Activated CD8-positive, alpha-beta T cell treated with anti-CD3 and anti-CD28 coated beads for 36 hours (primary cell): ENCODE results near the gene NECAB3. TPM values are rescaled to one million over a fixed set of nuclear protein-coding genes. Genes with fewer than 3 reads are reported as not detected.
A peak's percentile ranks its signal among the peaks of the same experiment; 100 is the strongest.

Experiments
- ATAC-seq: fragments of 200-7000 bp; cut with Tn5 transposase; one replicate; pipeline ENCODE4 v1.10.0; 2021; ENCODE audit warnings: mild to moderate bottlenecking, moderate library complexity
- CTCF ChIA-PET: fragments of 350-600 bp; sonication (Branson Sonifier 250); formaldehyde crosslinking; loops from one replicate; lab custom pipeline; 2021; ENCODE audit warnings: antibody characterized with exemption; lab: Charles Lee
- POLR2A ChIA-PET: fragments of 350-600 bp; sonication (Branson Sonifier 250); formaldehyde crosslinking; loops from one replicate; lab custom pipeline; 2021; ENCODE audit warnings: antibody characterized with exemption; lab: Charles Lee
- DNase-seq: peaks from one replicate; pipeline ENCODE4 v3.0.0-alpha.2; 2020
- H3K27ac Mint-ChIP-seq: one replicate; pipeline ENCODE4 v1.8.0; 2021; ENCODE audit warnings: mild to moderate bottlenecking, mixed read lengths
- H3K27me3 Mint-ChIP-seq: one replicate; pipeline ENCODE4 v1.8.0; 2021; ENCODE audit warnings: mixed read lengths
- H3K36me3 Mint-ChIP-seq: one replicate; pipeline ENCODE4 v1.8.0; 2021; ENCODE audit warnings: low read depth, mixed read lengths
- H3K4me1 Mint-ChIP-seq: one replicate; pipeline ENCODE4 v1.8.0; 2021; ENCODE audit warnings: low read depth, mixed read lengths
- H3K4me3 Mint-ChIP-seq: one replicate; pipeline ENCODE4 v1.8.0; 2021; ENCODE audit warnings: mild to moderate bottlenecking, moderate library complexity, mixed read lengths
- H3K9me3 Mint-ChIP-seq: one replicate; pipeline ENCODE4 v1.8.0; 2021; ENCODE audit warnings: mixed read lengths
- CTCF ChIP-seq: fragments of 200-600 bp; IDR thresholded peaks from one replicate; pipeline ENCODE4 v1.8.0; 2022; ENCODE audit warnings: antibody characterized with exemption, mild to moderate bottlenecking
- intact Hi-C: fragments of 100-400 bp; cut with micrococcal nuclease; formaldehyde crosslinking; loops from one replicate; pipeline ENCODE4 v1.10.0; 2022
- total RNA-seq, 2 experiments: library from RNA; stranded (reverse); gene quantifications; one replicate each; pipeline ENCODE4 v1.2.3, GENCODE V29; 2021

The NECAB3 gene
- 10 to 100 TPM; 13.7 to 16.0 TPM for total RNA-seq

GRCh38 chr20:33674294-33675135, at the start of gene NECAB3:
Gene NECAB3, minus strand, starts transcription at chr20:33674428. Its CDS starts 76 bp downstream, at chr20:33674352.
- intact Hi-C loops = no loop called here
- ATAC-seq (peak; percentile 78), DNase-seq (peak; percentile 68)
- Mint-ChIP-seq H3K27ac (peak within 1 kb of the TSS; percentile 78), H3K27me3 (no peaks in the 10 kb centered on the region), H3K4me3 (peak within 1 kb of the TSS; percentile 83), H3K4me1 (peaks cover 31% of the 10 kb centered on the region), H3K36me3 (peaks cover 30% of the 10 kb centered on the region), H3K9me3 (no peaks in the 10 kb centered on the region)
- POLR2A ChIA-PET = interaction anchor here (1.0 to 15.4 kb wide), 3 partner anchors 5 to 15 kb away, joined by 3 to 262 read pairs (median 262); partner anchors contain the start of genes ACTL10, C20orf144 and NECAB3
- TF ChIP-seq CTCF = no peak
- CTCF ChIA-PET = interaction anchor here (0.8 to 1.4 kb wide), 2 partner anchors 7 to 202 kb away, joined by 3 to 4 read pairs; partner anchors contain the start of gene ACTL10

- no peak overlapping the region for H3K27ac Mint-ChIP-seq
- no peak for TF ChIP-seq CTCF
- DNase-seq (no peak), ATAC-seq (no peak)
- intact Hi-C loops = no loop called here
- ChIA-PET POLR2A (interaction anchor here (3.5 kb wide), 1 partner anchor 36 kb away, joined by 27 read pairs; the partner anchor contains the start of gene E2F1), CTCF (no interaction called here)
- no peaks in the 10 kb centered on the region for H3K9me3 Mint-ChIP-seq
- H3K4me1 Mint-ChIP-seq = peaks cover 14% of the 10 kb centered on the region
- peak overlapping the region; percentile 91 for H3K4me3 Mint-ChIP-seq
- H3K27me3 Mint-ChIP-seq = no peaks in the 10 kb centered on the region
- H3K36me3 Mint-ChIP-seq = no peaks in the 10 kb centered on the region
These were observed 47.3 kb upstream of the NECAB3 start for GRCh38 chr20:33721391-33722140.

- ATAC-seq (peak; percentile 98), DNase-seq (peak; percentile 93)
- Mint-ChIP-seq H3K4me1 (peaks cover 14% of the 10 kb centered on the region), H3K27ac (peak within 1 kb of the TSS; percentile 89), H3K27me3 (no peaks in the 10 kb centered on the region), H3K36me3 (no peaks in the 10 kb centered on the region), H3K4me3 (peak within 1 kb of the TSS; percentile 91), H3K9me3 (no peaks in the 10 kb centered on the region)
- intact Hi-C loops = no loop called here
- ChIA-PET POLR2A (interaction anchor here (0.5 to 3.5 kb wide), 10 partner anchors 12 to 268 kb away, joined by 3 to 27 read pairs (median 3); partner anchors contain the start of genes ACTL10, E2F1 and ZNF341), CTCF (interaction anchor here (0.9 to 1.7 kb wide), 5 partner anchors 9 to 273 kb away, joined by 3 to 8 read pairs (median 5); partner anchors contain the start of gene ZNF341)
- no peak for TF ChIP-seq CTCF
These were observed 45.9 kb upstream of the NECAB3 start, which contains the start of gene PXMP4 for GRCh38 chr20:33719989-33720709. Gene PXMP4, minus strand, starts transcription at chr20:33720310. Its CDS starts 103 bp downstream, at chr20:33720207.

- POLR2A ChIA-PET = interaction anchor here (0.5 to 3.5 kb wide), 8 partner anchors 13 to 198 kb away, joined by 3 to 27 read pairs (median 3); partner anchors contain the start of genes ACTL10, E2F1 and ZNF341
- Mint-ChIP-seq H3K4me3 (peak overlapping the region; percentile 91), H3K4me1 (peaks cover 14% of the 10 kb centered on the region), H3K9me3 (no peaks in the 10 kb centered on the region), H3K27ac (peak overlapping the region; percentile 89), H3K27me3 (no peaks in the 10 kb centered on the region), H3K36me3 (no peaks in the 10 kb centered on the region)
- peak; percentile 12 for DNase-seq
- intact Hi-C loops = no loop called here
- ATAC-seq = peak; percentile 1
- CTCF ChIA-PET = interaction anchor here (1.2 to 1.7 kb wide), 4 partner anchors 9 to 51 kb away, joined by 4 to 8 read pairs (median 6); partner anchors contain the start of gene ZNF341
- TF ChIP-seq CTCF = no peak
These were observed 45.2 kb upstream of the NECAB3 start for GRCh38 chr20:33719277-33719988.
